GM19372 (cell line): ENCODE results near the gene STARD10.

Source experiments
- ATAC-seq: cut with Tn5 transposase; IDR thresholded peaks from one replicate; pipeline ENCODE4 v1.9.1; 2021; ENCODE audit warnings: mild to moderate bottlenecking, low read depth, moderate library complexity; ENCODE audit not compliant: unreplicated experiment

The STARD10 gene

GRCh38 chr11:72768581-72768980 is 25.3 kb downstream of the STARD10 start:
- ATAC-seq: no peak

- ATAC-seq: no peak
Measured at GRCh38 chr11:72767203-72768062, 26.4 kb downstream of the STARD10 start.

GRCh38 chr11:72766152-72766902 is 27.5 kb downstream of the STARD10 start:
- ATAC-seq: no peak

- no peak for ATAC-seq
Measured at GRCh38 chr11:72764503-72764902, 29.3 kb downstream of the STARD10 start.

- ATAC-seq: no peak
Measured at GRCh38 chr11:72763823-72764222, 30.0 kb downstream of the STARD10 start.

- ATAC-seq: no peak
Measured at GRCh38 chr11:72762641-72763304, 31.1 kb downstream of the STARD10 start.

GRCh38 chr11:72760539-72761405 is 33.1 kb downstream of the STARD10 start:
- ATAC-seq: no peak

- no peak for ATAC-seq
Measured at GRCh38 chr11:72759468-72759985, 34.3 kb downstream of the STARD10 start.

GRCh38 chr11:72758690-72759389 is 35.0 kb downstream of the STARD10 start:
- ATAC-seq: no peak

GRCh38 chr11:72758304-72758689 is 35.5 kb downstream of the STARD10 start:
- ATAC-seq: no peak

GRCh38 chr11:72755713-72756285 is 38.0 kb downstream of the STARD10 start:
- no peak for ATAC-seq

GRCh38 chr11:72754544-72755155 is 39.2 kb downstream of the STARD10 start:
- no peak for ATAC-seq

- no peak for ATAC-seq
Measured at GRCh38 chr11:72754149-72754543, 39.7 kb downstream of the STARD10 start.

- ATAC-seq: no peak
Measured at GRCh38 chr11:72753341-72754148, 40.3 kb downstream of the STARD10 start.

- peak; percentile 78 for ATAC-seq
Measured at GRCh38 chr11:72752088-72752914, 41.5 kb downstream of the STARD10 start, which contains the start of gene ARAP1. ARAP1 (minus strand) TSS chr11:72752408; CDS start chr11:72727128, 25,280 bp downstream.

- ATAC-seq: no peak
Measured at GRCh38 chr11:72751116-72752087, 42.4 kb downstream of the STARD10 start.
